Endothelial cell of umbilical vein (primary cell): ENCODE data around the gene ABLIM2. TPM values are rescaled to one million over a fixed set of nuclear protein-coding genes. Genes with fewer than 3 reads are reported as not detected.

Experiments used
- BruUV-seq: library from RNA; stranded (reverse); fragments of 400-500 nt; replicated peaks from 2 replicates; lab custom pipeline; 2021; lab: Mats Ljungman, UMichigan
- CTCF ChIA-PET: fragments of 300-600, 350-600 bp; sonication (Branson Sonifier 250); formaldehyde crosslinking; loops from one replicate; lab custom pipeline; 2021; ENCODE audit warnings: antibody characterized with exemption, inconsistent platforms; lab: Charles Lee
- POLR2A ChIA-PET: fragments of 300-600, 350-600 bp; sonication (Branson Sonifier 250); formaldehyde crosslinking; loops from one replicate; lab custom pipeline; 2021; ENCODE audit warnings: antibody characterized with exemption, inconsistent platforms; lab: Charles Lee
- DNase-seq: peaks from one replicate; pipeline ENCODE4 v3.0.0-alpha.2; 2011; ENCODE audit warnings: low read depth, low spot score
- FAIRE-seq: peaks from 2 replicates; lab custom pipeline; 2011; peaks lifted over from hg19 to GRCh38; lab: Jason Lieb, UNC
- H2AFZ ChIP-seq: 2 replicates; pipeline ENCODE4 v1.6.0; 2012; ENCODE audit warnings: low read depth, low read length, control low read depth, inconsistent platforms
- H3K27ac ChIP-seq: 2 replicates; pipeline ENCODE4 v1.5.1; 2011; ENCODE audit warnings: low read depth, mild to moderate bottlenecking, control low read depth, low read length, moderate library complexity; ENCODE audit not compliant: insufficient read depth
- H3K27me3 ChIP-seq, 2 experiments: 2 replicates each; pipeline versions ENCODE4 v1.6.0 to v1.6.1; 2011; ENCODE audit warnings: low read length in 2 of 2, mixed read lengths in 1 of 2; ENCODE audit not compliant: control insufficient read depth in 2 of 2, insufficient read depth in 2 of 2
- H3K36me3 ChIP-seq, 2 experiments: 2 replicates in 1 of 2; 3 replicates in 1 of 2; pipeline ENCODE4 v1.5.1; 2011; ENCODE audit warnings: low read length in 2 of 2, mild to moderate bottlenecking in 1 of 2, moderate library complexity in 1 of 2; ENCODE audit not compliant: control insufficient read depth in 2 of 2, insufficient read depth in 2 of 2; ENCODE audit errors: extremely low read depth in 1 of 2
- H3K4me1 ChIP-seq: 3 replicates; pipeline ENCODE4 v1.5.1; 2011; ENCODE audit warnings: mild to moderate bottlenecking, low read length; ENCODE audit not compliant: control insufficient read depth, insufficient read depth; ENCODE audit errors: extremely low read depth
- H3K4me2 ChIP-seq: 2 replicates; pipeline ENCODE4 v1.6.1; 2011; ENCODE audit warnings: low read length, control low read depth, mixed read lengths; ENCODE audit not compliant: insufficient read depth
- H3K4me3 ChIP-seq, 3 experiments: fragments of 200-600 bp in 1 of 3; sonication (generic), shearing (Covaris generic) in 1 of 3; replicated peaks in 1 of 3; 2 replicates each; pipeline ENCODE4 v1.5.1; 2011 to 2016; ENCODE audit warnings: control low read depth in 3 of 3, low read length in 3 of 3, mild to moderate bottlenecking in 2 of 3, inconsistent platforms in 1 of 3, low read depth in 1 of 3, moderate library complexity in 1 of 3; ENCODE audit not compliant: insufficient read depth in 1 of 3
- H3K79me2 ChIP-seq: 2 replicates; pipeline ENCODE4 v1.6.0; 2012; ENCODE audit warnings: low read length, inconsistent platforms; ENCODE audit not compliant: control insufficient read depth, insufficient read depth
- H3K9ac ChIP-seq: replicated peaks from 2 replicates; pipeline ENCODE3; 2011; ENCODE audit warnings: low read length, control low read depth; ENCODE audit not compliant: insufficient read depth; ENCODE audit errors: extremely low read depth
- H3K9me1 ChIP-seq: replicated peaks from 3 replicates; pipeline ENCODE4 v1.6.0; 2011; ENCODE audit warnings: mild to moderate bottlenecking, low read length; ENCODE audit not compliant: control insufficient read depth, insufficient read depth; ENCODE audit errors: extremely low read depth
- H3K9me3 ChIP-seq: replicated peaks from 2 replicates; pipeline ENCODE4 v1.5.1; 2012; ENCODE audit warnings: low read length, inconsistent platforms; ENCODE audit not compliant: control insufficient read depth, insufficient read depth
- H4K20me1 ChIP-seq: replicated peaks from 2 replicates; pipeline ENCODE3; 2011; ENCODE audit warnings: mild to moderate bottlenecking, low read length; ENCODE audit not compliant: control insufficient read depth, insufficient read depth; ENCODE audit errors: extremely low read depth
- EZH2 ChIP-seq: IDR thresholded peaks from 2 replicates; pipeline ENCODE4 v1.6.1; 2012; ENCODE audit warnings: borderline replicate concordance, low read depth, mild to moderate bottlenecking, moderate library complexity, low read length, inconsistent platforms; ENCODE audit not compliant: severe bottlenecking
- FOS ChIP-seq: IDR thresholded peaks from 2 replicates; pipeline ENCODE4 v1.6.1; 2011; ENCODE audit warnings: mild to moderate bottlenecking, low read length, moderate library complexity, borderline replicate concordance; ENCODE audit not compliant: insufficient read depth
- GATA2 ChIP-seq: IDR thresholded peaks from 2 replicates; pipeline ENCODE4 v1.7.0; 2011; ENCODE audit warnings: low read depth, mild to moderate bottlenecking, moderate library complexity, mixed read lengths, low read length; ENCODE audit not compliant: insufficient read length, insufficient read depth
- JUN ChIP-seq: IDR thresholded peaks from 2 replicates; pipeline ENCODE4 v1.6.1; 2011; ENCODE audit warnings: borderline replicate concordance, low read depth; ENCODE audit not compliant: insufficient read length, insufficient read depth
- MYC ChIP-seq: IDR thresholded peaks from one replicate; pipeline ENCODE4 v1.6.1; 2011; ENCODE audit warnings: mild to moderate bottlenecking, low read depth, low read length
- POLR2A ChIP-seq: IDR thresholded peaks from 2 replicates; pipeline ENCODE4 v1.6.1; 2012; ENCODE audit warnings: low read depth, mild to moderate bottlenecking, control low read depth, low read length
- POLR2AphosphoS5 ChIP-seq: IDR thresholded peaks from 2 replicates; pipeline ENCODE4 v1.6.1; 2012; ENCODE audit warnings: low read depth, mild to moderate bottlenecking, control low read depth, low read length, moderate library complexity; ENCODE audit not compliant: insufficient read depth
- dilution Hi-C: fragments of 300-500 bp; cut with MboI; formaldehyde crosslinking; loops from one replicate; pipeline ENCODE4 v1.15.0; 2019; ENCODE audit warnings: low sequenced_read_pairs; ENCODE audit not compliant: extremely low pct_ligation_motif_present
- intact Hi-C: fragments of 100-400 bp; cut with micrococcal nuclease; formaldehyde crosslinking; loops from one replicate; pipeline ENCODE4 v1.10.0; 2022
- polyA plus RNA-seq, 4 experiments: library from polyadenylated mRNA; depleted of rRNA in 3 of 4; stranded (reverse) in 3 of 4; unstranded in 1 of 4; fragments of >200 nt; gene quantifications; 2 replicates each; pipeline versions ENCODE4 v1.2.1 to v1.2.3, GENCODE V29; 2011 to 2012; ENCODE audit warnings: missing spikeins in 1 of 4
- total RNA-seq: library from RNA; stranded (reverse); gene quantifications from 2 replicates; pipeline ENCODE4 v1.2.3, GENCODE V29; 2021
- TF ChIP-seq, protein P1 (sequence below), 2 donors: IDR thresholded peaks; 1 replicate in 1 of 2; 2 replicates in 1 of 2; pipeline ENCODE4 v1.5.1; 2011; ENCODE audit warnings: low read length in 2 of 2, mild to moderate bottlenecking in 2 of 2, moderate library complexity in 2 of 2, control low read depth in 1 of 2, inconsistent platforms in 1 of 2, low read depth in 1 of 2; ENCODE audit not compliant: insufficient read depth in 1 of 2; ENCODE audit errors: extremely low read depth in 1 of 2
- TF ChIP-seq, protein P2 (sequence below): IDR thresholded peaks from 2 replicates; pipeline ENCODE4 v1.6.1; 2011; ENCODE audit not compliant: insufficient read depth, insufficient read length

The ABLIM2 gene
- total and polyA plus RNA-seq, 2 donors (not counting 3 experiments of a cell fraction or from before 2014, with no cell fraction given) = 0.28 to 0.66 TPM

DNA sequence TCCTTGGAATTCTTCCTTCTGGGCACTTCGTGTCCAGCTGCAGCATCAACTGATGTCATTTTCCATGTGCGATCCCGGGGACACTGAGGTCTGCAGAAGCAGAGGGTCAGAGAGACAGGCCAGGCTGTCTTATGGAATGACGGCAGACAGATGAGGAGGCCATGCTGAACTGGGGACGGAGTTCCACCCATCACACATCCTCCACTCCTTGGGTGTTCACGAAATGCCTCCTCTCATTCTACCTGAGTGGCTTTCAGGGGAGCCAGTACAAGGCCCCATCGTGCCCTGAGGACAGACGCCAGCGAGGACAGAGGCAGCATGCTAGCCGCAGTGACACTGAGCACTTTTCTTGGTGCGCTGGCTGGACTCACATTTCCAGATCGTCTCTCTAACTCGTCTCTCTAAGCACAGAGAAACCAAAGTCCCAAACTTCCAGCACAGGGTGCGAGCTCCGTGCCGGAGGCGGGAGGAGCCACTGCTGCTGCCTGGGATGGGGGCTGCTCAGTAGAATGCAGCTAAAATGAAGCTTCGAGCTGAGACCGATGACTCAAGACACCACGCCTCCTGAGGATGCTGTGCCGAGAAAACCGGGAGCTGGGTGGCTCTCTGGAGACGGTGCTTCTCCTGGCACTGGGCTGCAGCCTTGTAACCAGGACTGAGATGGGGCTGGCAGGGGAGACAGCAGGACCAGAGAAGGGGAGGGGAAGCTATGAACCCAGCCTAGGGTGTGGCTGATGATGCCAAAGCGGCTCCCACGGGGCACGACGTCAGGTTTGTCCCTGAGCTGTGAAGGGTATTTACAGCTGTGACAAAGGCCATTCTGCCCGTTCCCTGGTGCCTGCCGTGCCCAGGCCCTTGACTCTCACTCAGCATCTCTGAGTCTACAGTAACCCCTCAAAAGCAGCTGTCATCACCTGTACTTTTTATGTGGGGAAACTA is 8.2 kb downstream of the ABLIM2 start:
- Histone ChIP-seq H3K9ac (no peak overlapping the region), H3K27ac (no peak overlapping the region), H3K9me1 (no peaks in the 10 kb centered on the region), H3K36me3 (no peaks in the 10 kb centered on the region), H3K4me3 (no peak overlapping the region), H3K4me1 (no peaks in the 10 kb centered on the region), H3K27me3 (no peaks in the 10 kb centered on the region), H3K9me3 (no peaks in the 10 kb centered on the region), H3K4me2 (no peak overlapping the region), H4K20me1 (no peaks in the 10 kb centered on the region), H2AFZ (no peak overlapping the region), H3K79me2 (no peaks in the 10 kb centered on the region)
- BruUV-seq = no TSS peak
- dilution Hi-C loops = no loop called here
- TF ChIP-seq JUN = no peak
- TF ChIP-seq, protein P1, sequence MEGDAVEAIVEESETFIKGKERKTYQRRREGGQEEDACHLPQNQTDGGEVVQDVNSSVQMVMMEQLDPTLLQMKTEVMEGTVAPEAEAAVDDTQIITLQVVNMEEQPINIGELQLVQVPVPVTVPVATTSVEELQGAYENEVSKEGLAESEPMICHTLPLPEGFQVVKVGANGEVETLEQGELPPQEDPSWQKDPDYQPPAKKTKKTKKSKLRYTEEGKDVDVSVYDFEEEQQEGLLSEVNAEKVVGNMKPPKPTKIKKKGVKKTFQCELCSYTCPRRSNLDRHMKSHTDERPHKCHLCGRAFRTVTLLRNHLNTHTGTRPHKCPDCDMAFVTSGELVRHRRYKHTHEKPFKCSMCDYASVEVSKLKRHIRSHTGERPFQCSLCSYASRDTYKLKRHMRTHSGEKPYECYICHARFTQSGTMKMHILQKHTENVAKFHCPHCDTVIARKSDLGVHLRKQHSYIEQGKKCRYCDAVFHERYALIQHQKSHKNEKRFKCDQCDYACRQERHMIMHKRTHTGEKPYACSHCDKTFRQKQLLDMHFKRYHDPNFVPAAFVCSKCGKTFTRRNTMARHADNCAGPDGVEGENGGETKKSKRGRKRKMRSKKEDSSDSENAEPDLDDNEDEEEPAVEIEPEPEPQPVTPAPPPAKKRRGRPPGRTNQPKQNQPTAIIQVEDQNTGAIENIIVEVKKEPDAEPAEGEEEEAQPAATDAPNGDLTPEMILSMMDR (IDR thresholded peaks at IDR 0.05; ENCODE audit: extremely low read depth in 1 of 2, insufficient read depth in 1 of 2, low read depth in 1 of 2, low read length in 2 of 2) = no peak
- TF ChIP-seq POLR2A = no peak
- no peak for TF ChIP-seq FOS
- no peak for TF ChIP-seq EZH2
- no peak for TF ChIP-seq MYC
- TF ChIP-seq, protein P2, sequence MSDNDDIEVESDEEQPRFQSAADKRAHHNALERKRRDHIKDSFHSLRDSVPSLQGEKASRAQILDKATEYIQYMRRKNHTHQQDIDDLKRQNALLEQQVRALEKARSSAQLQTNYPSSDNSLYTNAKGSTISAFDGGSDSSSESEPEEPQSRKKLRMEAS = no peak
- no peak for TF ChIP-seq POLR2AphosphoS5
- TF ChIP-seq GATA2 = no peak
- intact Hi-C loops = no loop called here
- ChIA-PET POLR2A (no interaction called here), CTCF (interaction anchor here (1.2 kb wide), 1 partner anchor 27 kb away, joined by 7 read pairs; no protein-coding TSS in a partner anchor)
- FAIRE-seq = no peak
- no peak for DNase-seq
